ENCODE results near the gene CDC42BPB.

CDC42BPB gene

DNA sequence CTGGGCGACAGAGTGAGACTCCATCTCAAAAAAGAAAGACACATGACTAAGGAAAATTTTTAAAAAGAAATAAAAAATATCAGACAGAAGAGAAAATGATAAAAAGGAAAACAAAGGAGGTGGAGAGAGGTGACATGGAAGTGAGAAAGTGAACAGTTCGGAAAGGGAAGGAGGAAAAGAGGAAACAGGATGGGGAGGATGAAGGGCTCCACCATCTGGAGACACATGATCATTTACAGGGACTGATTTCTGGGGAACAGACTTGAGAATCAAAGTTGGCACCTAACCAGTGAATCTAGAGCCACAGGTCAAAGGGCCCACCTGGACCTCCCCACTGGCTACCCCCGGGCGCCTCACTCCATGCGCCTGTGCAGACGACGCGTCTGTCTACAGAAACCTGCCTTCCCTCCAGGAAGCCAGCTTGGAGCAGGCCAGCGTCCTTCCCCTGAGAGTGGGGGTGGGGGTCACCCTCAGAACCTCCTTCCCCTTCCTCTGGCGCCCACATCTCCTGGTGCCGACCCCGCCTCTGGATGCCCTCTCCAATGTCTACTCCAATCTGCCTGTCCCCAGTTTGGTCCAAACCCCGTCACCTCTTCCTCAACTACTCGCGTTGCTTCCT lies 74.4 kb downstream of the CDC42BPB start:
- H3K4me3 ChIP-seq (ENCODE audit: low read length), result no peak overlapping the region
- no peak for DNase-seq (ENCODE audit: low read depth)
- TF ChIP-seq, protein P1, sequence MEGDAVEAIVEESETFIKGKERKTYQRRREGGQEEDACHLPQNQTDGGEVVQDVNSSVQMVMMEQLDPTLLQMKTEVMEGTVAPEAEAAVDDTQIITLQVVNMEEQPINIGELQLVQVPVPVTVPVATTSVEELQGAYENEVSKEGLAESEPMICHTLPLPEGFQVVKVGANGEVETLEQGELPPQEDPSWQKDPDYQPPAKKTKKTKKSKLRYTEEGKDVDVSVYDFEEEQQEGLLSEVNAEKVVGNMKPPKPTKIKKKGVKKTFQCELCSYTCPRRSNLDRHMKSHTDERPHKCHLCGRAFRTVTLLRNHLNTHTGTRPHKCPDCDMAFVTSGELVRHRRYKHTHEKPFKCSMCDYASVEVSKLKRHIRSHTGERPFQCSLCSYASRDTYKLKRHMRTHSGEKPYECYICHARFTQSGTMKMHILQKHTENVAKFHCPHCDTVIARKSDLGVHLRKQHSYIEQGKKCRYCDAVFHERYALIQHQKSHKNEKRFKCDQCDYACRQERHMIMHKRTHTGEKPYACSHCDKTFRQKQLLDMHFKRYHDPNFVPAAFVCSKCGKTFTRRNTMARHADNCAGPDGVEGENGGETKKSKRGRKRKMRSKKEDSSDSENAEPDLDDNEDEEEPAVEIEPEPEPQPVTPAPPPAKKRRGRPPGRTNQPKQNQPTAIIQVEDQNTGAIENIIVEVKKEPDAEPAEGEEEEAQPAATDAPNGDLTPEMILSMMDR (IDR thresholded peaks at IDR 0.05; ENCODE audit: insufficient read depth, low read depth, low read length, missing control alignments), result peak; percentile 13

DNA sequence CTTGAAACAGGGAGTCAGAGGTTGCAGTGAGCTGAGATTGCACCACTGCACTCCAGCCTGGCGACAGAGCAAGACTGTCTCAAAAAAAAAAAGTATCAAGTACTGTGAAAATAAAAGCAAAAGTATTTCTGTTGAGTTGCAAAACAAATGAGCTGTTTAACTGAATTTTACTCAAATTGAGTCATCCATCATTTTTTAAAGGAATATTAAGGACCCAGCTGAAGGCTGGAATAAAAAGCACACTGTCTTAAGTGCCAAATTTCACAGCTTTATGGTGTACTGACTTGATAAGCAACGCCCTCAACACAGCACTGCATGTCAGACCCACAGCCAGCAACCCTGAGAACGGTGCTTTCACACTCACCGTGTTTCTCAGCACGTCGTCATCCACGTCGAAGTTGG lies 76.9 kb downstream of the CDC42BPB start:
- TF ChIP-seq, protein P1 (IDR thresholded peaks at IDR 0.05; ENCODE audit: insufficient read depth, low read depth, low read length, missing control alignments), result no peak
- H3K4me3 ChIP-seq (ENCODE audit: low read length), result no peak overlapping the region
- DNase-seq (ENCODE audit: low read depth), result no peak

DNA sequence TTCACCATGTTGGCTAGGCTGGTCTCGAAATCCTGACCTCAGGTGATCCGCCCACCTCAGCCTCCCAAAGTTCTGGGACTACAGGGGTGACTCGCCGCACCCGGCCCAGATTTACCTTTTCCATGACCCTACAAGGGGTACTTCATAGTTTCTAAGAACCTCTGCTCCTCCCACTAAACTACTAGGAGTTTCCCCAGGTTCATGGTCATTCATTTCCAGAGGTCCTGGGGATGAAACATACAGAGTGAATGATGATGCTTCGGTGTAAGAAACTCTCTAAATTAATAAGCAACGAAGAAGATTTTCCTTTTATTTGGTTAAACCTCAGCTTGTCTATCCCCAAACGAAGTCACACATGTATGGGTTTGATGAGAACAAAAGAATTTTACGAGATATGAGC lies 77.9 kb downstream of the CDC42BPB start:
- H3K4me3 ChIP-seq (ENCODE audit: low read length), result no peak overlapping the region
- no peak for DNase-seq (ENCODE audit: low read depth)
- TF ChIP-seq, protein P1 (IDR thresholded peaks at IDR 0.05; ENCODE audit: insufficient read depth, low read depth, low read length, missing control alignments), result no peak

DNA sequence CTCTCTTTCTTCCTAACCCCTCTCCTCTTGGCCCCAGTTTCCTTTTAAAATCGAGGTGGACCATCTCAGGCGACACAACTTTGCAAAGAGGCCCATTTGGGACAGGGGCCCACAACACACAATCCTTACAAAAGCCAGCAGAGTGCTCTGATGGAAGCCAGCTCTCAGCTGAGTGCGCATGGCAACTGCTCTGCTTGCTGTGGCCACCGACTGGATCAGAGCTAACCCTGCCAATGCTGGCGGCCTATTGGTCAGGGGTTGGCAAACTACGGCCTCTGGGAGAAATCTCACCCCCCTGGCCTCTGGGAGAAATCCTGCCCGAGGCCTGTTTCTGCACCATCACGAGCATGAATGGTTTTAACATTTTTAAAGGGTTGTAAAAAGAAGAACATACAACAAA lies 79.9 kb downstream of the CDC42BPB start:
- TF ChIP-seq, protein P1 (IDR thresholded peaks at IDR 0.05; ENCODE audit: insufficient read depth, low read depth, low read length, missing control alignments), result no peak
- DNase-seq (ENCODE audit: low read depth), result no peak

DNA sequence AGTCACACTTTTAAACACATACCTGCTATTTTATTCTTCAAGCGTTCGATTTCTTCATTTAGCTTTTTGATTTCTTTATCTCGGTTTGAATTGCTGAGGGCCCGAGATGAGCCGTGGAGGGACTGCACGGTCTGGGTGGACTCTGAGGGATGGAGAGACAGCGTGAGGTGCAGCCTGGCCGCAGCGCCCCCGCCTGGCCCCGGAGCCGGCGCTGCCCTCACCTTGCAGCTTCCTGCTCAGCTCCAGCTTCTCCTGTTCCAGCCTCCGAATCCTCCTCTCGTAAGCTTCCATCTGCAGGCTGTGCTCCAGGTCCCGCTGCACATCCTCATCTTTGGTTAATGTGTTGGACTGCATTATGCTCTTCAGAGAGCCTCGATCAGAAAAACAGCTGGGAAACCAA lies 81.7 kb downstream of the CDC42BPB start:
- TF ChIP-seq, protein P1 (IDR thresholded peaks at IDR 0.05; ENCODE audit: insufficient read depth, low read depth, low read length, missing control alignments), result no peak
- no peak for DNase-seq (ENCODE audit: low read depth)
- no peak overlapping the region for H3K4me3 ChIP-seq (ENCODE audit: low read length)

More for the DNA sequence above, 79.9 kb downstream of the CDC42BPB start:
- H3K4me3 ChIP-seq (ENCODE audit: low read length), result no peak overlapping the region

DNA sequence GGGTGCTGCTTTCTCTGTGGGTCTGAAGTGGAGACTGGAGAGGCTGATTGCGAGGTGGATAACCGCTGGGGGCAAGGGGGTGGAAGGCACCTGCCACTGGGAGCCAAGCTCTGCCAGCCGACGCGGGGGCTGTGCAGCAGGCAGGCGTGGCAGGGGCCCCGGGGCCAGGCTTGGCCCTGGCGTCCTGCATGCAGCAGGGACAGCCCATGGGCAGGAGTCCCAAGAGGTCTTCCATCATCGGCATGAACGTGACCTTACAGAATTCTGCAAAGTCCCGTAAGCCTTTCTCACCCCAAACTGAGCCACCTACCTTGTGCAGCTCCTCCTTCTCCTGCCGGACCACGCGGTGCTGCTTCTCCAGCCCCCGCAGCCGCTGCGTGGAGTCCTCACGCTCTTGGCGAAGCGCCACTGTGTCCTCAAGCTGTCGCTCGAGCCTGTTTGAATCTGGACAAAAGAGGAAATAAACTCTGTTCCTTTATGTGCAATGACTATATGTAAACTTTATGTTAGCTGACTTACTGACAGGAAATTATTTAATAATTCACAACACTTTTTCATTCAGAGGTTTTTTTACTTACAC lies 83.6 kb downstream of the CDC42BPB start:
- TF ChIP-seq, protein P1 (IDR thresholded peaks at IDR 0.05; ENCODE audit: insufficient read depth, low read depth, low read length, missing control alignments), result no peak
- no peak overlapping the region for H3K4me3 ChIP-seq (ENCODE audit: low read length)
- no peak for DNase-seq (ENCODE audit: low read depth)
